T-helper 1 cell (primary cell): ENCODE data around the gene FHOD3.

Source experiments
- DNase-seq, 5 donors: peaks; one replicate each; pipeline ENCODE4 v3.0.0-alpha.2; 2012 to 2020

FHOD3 gene

GRCh38 chr18:36296650-36297416 lies 680 bp upstream of the FHOD3 start:
- no peak for DNase-seq

- no peak for DNase-seq
Observed at GRCh38 chr18:36298126-36298741, 721 bp downstream of the FHOD3 start.

- DNase-seq: no peak
Observed at GRCh38 chr18:36299015-36299414, 1.5 kb downstream of the FHOD3 start.

- no peak for DNase-seq
Observed at GRCh38 chr18:36300211-36300610, 2.7 kb downstream of the FHOD3 start.

GRCh38 chr18:36301884-36302283 lies 4.4 kb downstream of the FHOD3 start:
- no peak for DNase-seq

GRCh38 chr18:36302676-36303075 lies 5.2 kb downstream of the FHOD3 start:
- no peak for DNase-seq

- no peak for DNase-seq
Observed at GRCh38 chr18:36303211-36303844, 5.8 kb downstream of the FHOD3 start.

- no peak for DNase-seq
Observed at GRCh38 chr18:36304723-36305122, 7.2 kb downstream of the FHOD3 start.

- DNase-seq: no peak
Observed at GRCh38 chr18:36305375-36305774, 7.9 kb downstream of the FHOD3 start.

GRCh38 chr18:36307513-36307912 lies 10.0 kb downstream of the FHOD3 start:
- DNase-seq: no peak

GRCh38 chr18:36308711-36309435 lies 11.4 kb downstream of the FHOD3 start:
- DNase-seq: no peak

- DNase-seq: no peak
Observed at GRCh38 chr18:36309436-36310391, 12.2 kb downstream of the FHOD3 start.

GRCh38 chr18:36311026-36311570 lies 13.6 kb downstream of the FHOD3 start:
- DNase-seq: no peak

- DNase-seq: no peak
Observed at GRCh38 chr18:36312806-36313395, 15.4 kb downstream of the FHOD3 start.

- DNase-seq: no peak
Observed at GRCh38 chr18:36314098-36314497, 16.6 kb downstream of the FHOD3 start.

- DNase-seq: no peak
Observed at GRCh38 chr18:36314754-36315153, 17.2 kb downstream of the FHOD3 start.

GRCh38 chr18:36315736-36316135 lies 18.2 kb downstream of the FHOD3 start:
- DNase-seq: no peak

- no peak for DNase-seq
Observed at GRCh38 chr18:36316246-36316645, 18.7 kb downstream of the FHOD3 start.

- no peak for DNase-seq
Observed at GRCh38 chr18:36321658-36322407, 24.3 kb downstream of the FHOD3 start.

GRCh38 chr18:36322408-36322728 lies 24.9 kb downstream of the FHOD3 start:
- no peak for DNase-seq

GRCh38 chr18:36322734-36323133 lies 25.2 kb downstream of the FHOD3 start:
- no peak for DNase-seq
